MM.1S (cell line): ENCODE measurements around the gene SUPT6H.

Source experiments
- DNase-seq: peaks from one replicate; pipeline ENCODE4 v3.0.0-alpha.2; 2015
- H2AFZ ChIP-seq: fragments of 300-600 bp; sonication (generic); 2 replicates; pipeline ENCODE4 v1.6.0; 2016; ENCODE audit warnings: antibody characterized with exemption, low read length
- H3F3A ChIP-seq: fragments of 300-600 bp; sonication (generic); 2 replicates; pipeline ENCODE4 v1.6.1; 2016; ENCODE audit warnings: mild to moderate bottlenecking, antibody characterized with exemption, low read length, moderate library complexity, mixed read lengths; ENCODE audit not compliant: insufficient read depth
- H3K27ac ChIP-seq: fragments of 300-600 bp; sonication (generic); 2 replicates; pipeline ENCODE4 v1.5.1; 2016; ENCODE audit warnings: mild to moderate bottlenecking, low read length
- H3K27me3 ChIP-seq: fragments of 300-600 bp; sonication (generic); replicated peaks from 2 replicates; pipeline ENCODE4 v1.6.0; 2016; ENCODE audit warnings: low read length; ENCODE audit not compliant: insufficient read depth
- H3K36me3 ChIP-seq: fragments of 300-600 bp; sonication (generic); replicated peaks from 2 replicates; pipeline ENCODE4 v1.6.1; 2016; ENCODE audit warnings: mild to moderate bottlenecking, low read length, mixed read lengths; ENCODE audit not compliant: insufficient read depth
- H3K4me1 ChIP-seq: fragments of 300-600 bp; sonication (generic); 2 replicates; pipeline ENCODE4 v1.6.1; 2016; ENCODE audit warnings: low read length, mixed read lengths
- H3K4me2 ChIP-seq: fragments of 300-600 bp; sonication (generic); 2 replicates; pipeline ENCODE4 v1.6.0; 2016; ENCODE audit warnings: low read depth, low read length
- H3K4me3 ChIP-seq: fragments of 300-600 bp; sonication (generic); 2 replicates; pipeline ENCODE4 v1.5.1; 2016; ENCODE audit warnings: low read length, mixed read lengths
- H3K79me2 ChIP-seq: fragments of 300-600 bp; sonication (generic); 2 replicates; pipeline ENCODE4 v1.6.1; 2016; ENCODE audit warnings: mixed run types, low read length, mixed read lengths
- H3K9ac ChIP-seq: fragments of 300-600 bp; sonication (generic); 2 replicates; pipeline ENCODE4 v1.6.1; 2016; ENCODE audit warnings: low read length, mixed read lengths
- H3K9me2 ChIP-seq: fragments of 300-600 bp; sonication (generic); replicated peaks from 2 replicates; pipeline ENCODE4 v1.6.1; 2016; ENCODE audit warnings: mild to moderate bottlenecking, low read length, mixed read lengths; ENCODE audit not compliant: insufficient read depth
- H3K9me3 ChIP-seq: fragments of 300-600 bp; sonication (generic); replicated peaks from 2 replicates; pipeline ENCODE4 v1.6.1; 2016; ENCODE audit warnings: mild to moderate bottlenecking, low read length, mixed read lengths; ENCODE audit not compliant: insufficient read depth
- H4K20me1 ChIP-seq: fragments of 300-600 bp; sonication (generic); 2 replicates; pipeline ENCODE4 v1.6.1; 2016; ENCODE audit warnings: mild to moderate bottlenecking, low read length, moderate library complexity, mixed read lengths; ENCODE audit not compliant: insufficient read depth
- EZH2 ChIP-seq: fragments of 300-600 bp; sonication (generic); optimal IDR thresholded peaks from 2 replicates; pipeline ENCODE3; 2017; ENCODE audit warnings: low read depth, mild to moderate bottlenecking, antibody characterized with exemption, low read length, mixed read lengths
- EZH2phosphoT487 ChIP-seq: fragments of 300-600 bp; sonication (generic); IDR thresholded peaks from 2 replicates; pipeline ENCODE4 v1.6.1; 2018; ENCODE audit warnings: antibody characterized with exemption, low read length
- TF ChIP-seq, protein P1 (sequence below): fragments of 300-600 bp; sonication (generic); IDR thresholded peaks from 2 replicates; pipeline ENCODE4 v1.5.1; 2016; ENCODE audit warnings: antibody characterized with exemption, low read length, mixed read lengths

SUPT6H gene

GRCh38 chr17:28623696-28624095 is 38.3 kb upstream of the SUPT6H start:
- no peaks in the 10 kb centered on the region; the same call in 1 of the 2 replicates for H3K79me2 ChIP-seq
- no peaks in the 10 kb centered on the region for H3F3A ChIP-seq
- no peak for TF ChIP-seq EZH2phosphoT487
- TF ChIP-seq, protein P1, sequence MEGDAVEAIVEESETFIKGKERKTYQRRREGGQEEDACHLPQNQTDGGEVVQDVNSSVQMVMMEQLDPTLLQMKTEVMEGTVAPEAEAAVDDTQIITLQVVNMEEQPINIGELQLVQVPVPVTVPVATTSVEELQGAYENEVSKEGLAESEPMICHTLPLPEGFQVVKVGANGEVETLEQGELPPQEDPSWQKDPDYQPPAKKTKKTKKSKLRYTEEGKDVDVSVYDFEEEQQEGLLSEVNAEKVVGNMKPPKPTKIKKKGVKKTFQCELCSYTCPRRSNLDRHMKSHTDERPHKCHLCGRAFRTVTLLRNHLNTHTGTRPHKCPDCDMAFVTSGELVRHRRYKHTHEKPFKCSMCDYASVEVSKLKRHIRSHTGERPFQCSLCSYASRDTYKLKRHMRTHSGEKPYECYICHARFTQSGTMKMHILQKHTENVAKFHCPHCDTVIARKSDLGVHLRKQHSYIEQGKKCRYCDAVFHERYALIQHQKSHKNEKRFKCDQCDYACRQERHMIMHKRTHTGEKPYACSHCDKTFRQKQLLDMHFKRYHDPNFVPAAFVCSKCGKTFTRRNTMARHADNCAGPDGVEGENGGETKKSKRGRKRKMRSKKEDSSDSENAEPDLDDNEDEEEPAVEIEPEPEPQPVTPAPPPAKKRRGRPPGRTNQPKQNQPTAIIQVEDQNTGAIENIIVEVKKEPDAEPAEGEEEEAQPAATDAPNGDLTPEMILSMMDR, result no peak
- no peak for TF ChIP-seq EZH2
- H3K4me1 ChIP-seq, result no peaks in the 10 kb centered on the region
- H3K9ac ChIP-seq, result no peak overlapping the region
- no peaks in the 10 kb centered on the region for H3K9me3 ChIP-seq
- no peaks in the 10 kb centered on the region for H3K9me2 ChIP-seq
- H3K27ac ChIP-seq, result no peak overlapping the region
- H3K27me3 ChIP-seq, result no peaks in the 10 kb centered on the region
- no peak for DNase-seq
- no peaks in the 10 kb centered on the region for H4K20me1 ChIP-seq
- H3K36me3 ChIP-seq, result peaks cover 34% of the 10 kb centered on the region
- no peak overlapping the region for H2AFZ ChIP-seq
- H3K4me3 ChIP-seq, result no peak overlapping the region
- H3K4me2 ChIP-seq, result no peak overlapping the region

DNA sequence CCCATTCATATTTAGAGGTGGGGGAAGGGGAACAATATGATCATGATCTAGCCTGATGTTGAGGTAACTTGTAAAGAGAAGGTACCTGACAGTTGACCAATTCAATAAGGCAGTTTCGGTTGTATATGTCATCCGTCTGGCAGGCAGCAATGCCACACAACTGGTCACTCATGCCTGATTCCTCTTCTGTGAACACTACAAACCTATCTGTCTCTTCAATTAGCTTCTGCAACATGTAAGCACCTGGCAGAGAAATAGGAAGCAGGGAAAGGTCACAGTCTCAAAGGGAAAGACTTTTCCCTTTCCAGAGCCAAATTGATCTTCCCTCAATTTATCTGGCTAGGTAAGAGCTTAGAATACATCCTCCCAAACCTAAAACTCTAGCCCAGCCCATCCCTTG is 37.9 kb upstream of the SUPT6H start:
- TF ChIP-seq, protein P1, result no peak
- no peak for TF ChIP-seq EZH2
- no peak for TF ChIP-seq EZH2phosphoT487
- H2AFZ ChIP-seq, result no peak overlapping the region
- H3K4me2 ChIP-seq, result no peak overlapping the region
- no peak overlapping the region for H3K9ac ChIP-seq
- no peaks in the 10 kb centered on the region; the same call in 1 of the 2 replicates for H3K79me2 ChIP-seq
- H3F3A ChIP-seq, result no peaks in the 10 kb centered on the region
- no peaks in the 10 kb centered on the region for H4K20me1 ChIP-seq
- H3K4me1 ChIP-seq, result no peaks in the 10 kb centered on the region
- no peaks in the 10 kb centered on the region for H3K9me2 ChIP-seq
- H3K36me3 ChIP-seq, result peaks cover 33% of the 10 kb centered on the region
- no peaks in the 10 kb centered on the region for H3K9me3 ChIP-seq
- no peak for DNase-seq
- H3K27me3 ChIP-seq, result no peaks in the 10 kb centered on the region
- H3K4me3 ChIP-seq, result no peak overlapping the region
- H3K27ac ChIP-seq, result no peak overlapping the region

GRCh38 chr17:28626818-28627217 is 35.2 kb upstream of the SUPT6H start:
- H3K4me1 ChIP-seq, result no peaks in the 10 kb centered on the region
- DNase-seq, result no peak
- H3K36me3 ChIP-seq, result peaks cover 29% of the 10 kb centered on the region
- H4K20me1 ChIP-seq, result no peaks in the 10 kb centered on the region
- no peaks in the 10 kb centered on the region for H3K9me3 ChIP-seq
- no peaks in the 10 kb centered on the region for H3K27me3 ChIP-seq
- no peak overlapping the region for H3K9ac ChIP-seq
- no peaks in the 10 kb centered on the region for H3K79me2 ChIP-seq
- no peaks in the 10 kb centered on the region for H3F3A ChIP-seq
- TF ChIP-seq EZH2phosphoT487 (no peak), EZH2 (no peak)
- TF ChIP-seq, protein P1, result no peak
- H3K4me3 ChIP-seq, result no peak overlapping the region
- H2AFZ ChIP-seq, result no peak overlapping the region
- H3K4me2 ChIP-seq, result no peak overlapping the region
- H3K9me2 ChIP-seq, result no peaks in the 10 kb centered on the region
- H3K27ac ChIP-seq, result no peak overlapping the region
